Esophagus muscularis mucosa (tissue), 4 donors: ENCODE results near the gene LALBA. TPM values are rescaled to one million over a fixed set of nuclear protein-coding genes. Genes with fewer than 3 reads are reported as not detected.

Experiments used
- DNase-seq: peaks from one replicate; pipeline ENCODE4 v3.0.0-alpha.2; 2017; ENCODE audit errors: extremely low spot score
- H3K27ac ChIP-seq, 4 donors: fragments of 200-600 bp; sonication (generic); replicated peaks in 1 of 4; 1 replicate in 3 of 4; 2 replicates in 1 of 4; pipeline ENCODE4 v1.5.1; 2016 to 2019; ENCODE audit warnings: mild to moderate bottlenecking in 1 of 4
- H3K27me3 ChIP-seq, 4 donors: fragments of 200-600 bp; sonication (generic); one replicate each; pipeline versions ENCODE4 v1.5.1 to v1.6.0; 2016 to 2019
- H3K36me3 ChIP-seq, 4 donors: fragments of 200-600 bp; sonication (generic); one replicate each; pipeline ENCODE4 v1.5.1; 2016 to 2019
- H3K4me1 ChIP-seq, 4 donors: fragments of 200-600 bp; sonication (generic); one replicate each; pipeline ENCODE4 v1.5.1; 2016 to 2019
- H3K4me3 ChIP-seq, 4 donors: fragments of 200-600 bp; sonication (generic); 1 replicate in 2 of 4; 2 replicates in 2 of 4; pipeline ENCODE4 v1.5.1; 2016 to 2019; ENCODE audit warnings: mild to moderate bottlenecking in 4 of 4, moderate library complexity in 1 of 4
- H3K9me3 ChIP-seq, 4 donors: fragments of 200-600 bp; sonication (generic); 1 replicate in 3 of 4; 2 replicates in 1 of 4; pipeline ENCODE4 v1.5.1; 2016 to 2019
- CTCF ChIP-seq, 3 experiments: fragments of 200-600 bp in 2 of 3; fragments of 450-650 bp in 1 of 3; sonication (generic) in 2 of 3; IDR thresholded peaks; one replicate each; pipeline ENCODE4 v1.5.1; 2017 to 2019; ENCODE audit warnings: antibody characterized with exemption in 3 of 3, mild to moderate bottlenecking in 2 of 3, moderate library complexity in 1 of 3
- EP300 ChIP-seq: sonication (generic); formaldehyde crosslinking; IDR thresholded peaks from one replicate; pipeline ENCODE4 v1.6.1; 2017; ENCODE audit warnings: antibody characterized with exemption
- POLR2A ChIP-seq: fragments of 450-650 bp; IDR thresholded peaks from one replicate; pipeline ENCODE4 v1.6.1; 2017; ENCODE audit warnings: antibody characterized with exemption, moderate library complexity, mild to moderate bottlenecking, low read depth
- POLR2AphosphoS5 ChIP-seq, 2 donors: sonication (generic); formaldehyde crosslinking; IDR thresholded peaks; one replicate each; pipeline ENCODE4 v1.6.1; 2017; ENCODE audit warnings: antibody characterized with exemption in 2 of 2
- WGBS: methylation state at CpG from one replicate; pipeline ENCODE4 v1.1.5; 2018; 5-methylcytosine and 5-hydroxymethylcytosine counted together
- intact Hi-C: fragments of 100-400 bp; cut with DNase I; formaldehyde crosslinking; loops from one replicate; pipeline ENCODE4 v1.15.1; 2023
- total RNA-seq, 4 donors: library from RNA; depleted of rRNA; stranded (reverse); fragments of >200 nt; gene quantifications; one replicate each; pipeline versions ENCODE4 v1.1.0 to v1.2.1, GENCODE V29; 2016

LALBA gene
- not detected for total RNA-seq

DNA sequence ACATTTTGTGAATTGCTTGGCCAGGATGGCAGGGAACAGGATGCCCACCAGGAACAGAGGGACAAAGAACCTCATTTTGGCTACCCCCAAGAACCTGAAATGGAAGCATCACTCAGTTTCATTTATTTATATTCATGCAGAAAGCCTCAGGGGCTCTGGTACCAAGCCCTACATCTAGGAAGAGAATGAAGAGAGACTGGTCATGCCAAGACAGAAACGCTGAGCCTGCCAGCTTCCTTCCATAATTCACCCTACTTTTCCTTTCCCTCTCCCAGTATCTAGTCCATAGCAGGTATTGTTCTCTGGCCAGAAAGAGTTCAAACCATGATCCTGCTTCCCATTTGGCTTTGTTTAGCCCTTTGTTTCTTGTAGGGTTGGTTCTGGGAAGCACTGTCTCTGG lies at the start of gene LALBA:
Gene LALBA (minus strand): TSS at position 101 of the 400 bp plus-strand sequence. CDS start 26 bp downstream, at position 75.
- H3K27me3 ChIP-seq = no peaks in the 10 kb centered on the region
- TF ChIP-seq EP300 (no peak), POLR2A (no peak)
- DNase-seq = peak; percentile 68
- H3K27ac ChIP-seq = no peak within 1 kb of the TSS
- no peaks in the 10 kb centered on the region for H3K36me3 ChIP-seq
- intact Hi-C loops = no loop called here
- H3K4me3 ChIP-seq = no peak within 1 kb of the TSS
- no peaks in the 10 kb centered on the region for H3K9me3 ChIP-seq
- no peaks in the 10 kb centered on the region for H3K4me1 ChIP-seq
- WGBS = 58% methylated on average over 1 of the region's 1 CpG

- Histone ChIP-seq H3K27ac (no peak overlapping the region), H3K4me3 (no peak overlapping the region), H3K27me3 (peaks cover 0 to 25% (median 0%) of the 10 kb centered on the region in 4 donors), H3K36me3 (no peaks in the 10 kb centered on the region), H3K9me3 (peaks cover 0 to 7% (median 1%) of the 10 kb centered on the region in 4 donors), H3K4me1 (no peaks in the 10 kb centered on the region)
- TF ChIP-seq EP300 = no peak
- peak; percentile 85 to 97 (median 95) for TF ChIP-seq CTCF (IDR thresholded peaks at IDR 0.05)
- 19% methylated on average over 7 of the region's 7 CpGs for WGBS
- DNase-seq = peak; percentile 93
- intact Hi-C loops = loop anchor here (5.0 kb wide), 1 partner anchor 76 kb away; no protein-coding TSS in a partner anchor
These were observed 48.7 kb upstream of the LALBA start for GRCh38 chr12:48618541-48618940.

DNA sequence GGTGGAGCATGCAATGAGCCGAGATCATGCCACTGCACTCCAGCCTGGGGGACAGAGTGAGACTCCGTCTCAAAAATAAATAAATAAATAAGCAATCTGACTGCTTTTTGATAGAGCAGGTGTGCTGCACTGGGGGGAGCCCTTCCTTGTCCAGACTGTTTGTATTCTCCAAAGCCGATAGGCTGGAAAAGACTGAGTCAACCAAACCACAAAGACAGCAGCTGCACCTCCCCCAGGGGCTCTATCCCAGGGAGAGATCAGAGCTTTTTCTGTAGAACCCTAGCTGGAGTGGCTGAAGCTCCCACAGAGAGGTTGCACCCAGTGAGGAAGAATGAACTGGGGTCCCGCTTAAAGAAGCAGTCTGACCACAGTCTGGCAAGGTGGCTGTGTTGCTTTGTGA lies 45.8 kb upstream of the LALBA start:
- TF ChIP-seq EP300 (no peak), POLR2AphosphoS5 (IDR thresholded peaks at IDR 0.05) (no peak), CTCF (IDR thresholded peaks at IDR 0.05) (no peak), POLR2A (no peak)
- H3K36me3 ChIP-seq = no peaks in the 10 kb centered on the region
- intact Hi-C loops = loop anchor here (5.0 kb wide), 1 partner anchor 73 kb away; no protein-coding TSS in a partner anchor
- no peak overlapping the region for H3K4me3 ChIP-seq
- 83% methylated on average over 4 of the region's 4 CpGs for WGBS
- no peaks in the 10 kb centered on the region for H3K4me1 ChIP-seq
- peaks cover 0 to 25% (median 0%) of the 10 kb centered on the region in 4 donors for H3K27me3 ChIP-seq
- no peak for DNase-seq
- H3K9me3 ChIP-seq = peaks cover 0 to 15% (median 9%) of the 10 kb centered on the region in 4 donors
- no peak overlapping the region for H3K27ac ChIP-seq

- Histone ChIP-seq H3K27me3 (peaks cover 0 to 19% (median 0%) of the 10 kb centered on the region in 4 donors), H3K36me3 (no peaks in the 10 kb centered on the region), H3K4me3 (no peak overlapping the region), H3K9me3 (peaks cover 0 to 26% (median 18%) of the 10 kb centered on the region in 4 donors), H3K4me1 (no peaks in the 10 kb centered on the region), H3K27ac (no peak overlapping the region)
- intact Hi-C loops = no loop called here
- 91% methylated on average over 1 of the region's 1 CpG for WGBS
- TF ChIP-seq CTCF (IDR thresholded peaks at IDR 0.05) (no peak), POLR2A (no peak), POLR2AphosphoS5 (IDR thresholded peaks at IDR 0.05) (no peak), EP300 (no peak)
- DNase-seq = no peak
These were observed 43.5 kb upstream of the LALBA start for GRCh38 chr12:48613321-48613720.

- 80% methylated on average over 1 of the region's 1 CpG for WGBS
- Histone ChIP-seq H3K36me3 (no peaks in the 10 kb centered on the region), H3K4me1 (no peaks in the 10 kb centered on the region), H3K27me3 (no peaks in the 10 kb centered on the region), H3K4me3 (no peak overlapping the region), H3K27ac (no peak overlapping the region), H3K9me3 (peaks cover 0 to 42% (median 18%) of the 10 kb centered on the region in 4 donors)
- intact Hi-C loops = no loop called here
- DNase-seq = no peak
- no peak for TF ChIP-seq EP300
- TF ChIP-seq POLR2AphosphoS5 (IDR thresholded peaks at IDR 0.05) = no peak
- no peak for TF ChIP-seq POLR2A
- TF ChIP-seq CTCF (IDR thresholded peaks at IDR 0.05) = no peak
These were observed 32.5 kb upstream of the LALBA start for GRCh38 chr12:48602192-48602989.
